ENCODE data around the gene ZNF587. TPM values are rescaled to one million over a fixed set of nuclear protein-coding genes. Genes with fewer than 3 reads are reported as not detected.
A peak's percentile ranks its signal among the peaks of the same experiment; 100 is the strongest.
"Not testable (repeated sequence)": the region's sequence is repeated elsewhere in the genome, so short reads cannot be mapped to it uniquely, and the experiment has no call there.

ZNF587 gene
- 10 to 100 TPM; 22.6 to 28.6 (median 25.3) TPM for total RNA-seq (2021; fragmentation: NEBNext Ultra II Directional; extraction: Animal tissue kit (Norgen Biotek cat#: 25700))
- long read RNA-seq, partial matches to known transcripts: 0 of 2 reads
- long read RNA-seq, other reads (novel, unspliced or antisense): 2 of 2 reads

DNA sequence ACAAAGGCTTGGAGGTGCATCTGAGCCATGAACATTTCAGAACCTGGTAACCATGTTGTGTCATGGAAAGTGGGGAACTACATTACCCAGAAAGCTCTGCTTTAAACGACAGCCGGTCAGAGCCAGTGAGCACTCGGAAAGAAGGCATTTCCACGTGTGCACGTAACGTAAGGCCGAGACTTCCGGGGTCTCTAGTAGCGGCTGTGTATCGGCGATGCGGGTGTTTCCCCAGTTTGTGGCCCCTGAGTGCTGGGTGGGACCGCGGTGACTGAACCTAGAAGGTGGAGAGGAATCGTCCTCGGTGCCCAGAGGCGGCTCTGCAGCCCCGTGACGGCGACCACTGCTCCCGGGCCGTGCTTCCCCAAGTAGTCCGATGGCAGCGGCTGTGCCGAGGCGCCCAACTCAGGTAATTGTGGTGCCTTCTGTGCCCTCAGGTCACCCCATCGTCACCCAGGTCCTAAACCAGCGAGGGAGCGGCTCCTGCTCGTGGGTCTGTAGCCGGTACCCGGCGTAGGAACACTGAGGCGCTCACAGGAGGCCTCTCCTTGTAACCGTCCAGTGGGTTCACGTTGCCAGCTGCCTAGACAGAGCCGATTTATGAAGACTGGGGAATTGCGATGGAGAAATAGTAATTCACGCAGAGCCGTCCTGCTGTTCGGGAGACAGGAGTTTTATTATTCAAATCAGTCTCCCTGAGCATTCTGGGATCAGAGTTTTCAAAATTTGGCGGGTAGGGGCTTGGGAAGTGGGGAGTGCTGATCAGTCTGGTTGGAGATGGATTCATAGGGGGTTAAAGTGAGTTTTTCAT lies at the start of gene ZNF587:
Gene ZNF587 (plus strand): TSS at position 194 of the 808 bp plus-strand sequence. CDS start 180 bp downstream, at position 374.
- not testable (repeated sequence) for H3K27me3 Mint-ChIP-seq (ENCODE audit: insufficient read depth)
- Mint-ChIP-seq H3K9me3 (peaks cover 10% of the 10 kb centered on the region), H3K4me1 (ENCODE audit: low read depth) (peaks cover 21% of the 10 kb centered on the region), H3K4me3 (peak within 1 kb of the TSS; percentile 100), H3K36me3 (ENCODE audit: low read depth) (peaks cover 48% of the 10 kb centered on the region), H3K27ac (peak within 1 kb of the TSS; percentile 89)
- DNase-seq: peak; percentile 75

DNA sequence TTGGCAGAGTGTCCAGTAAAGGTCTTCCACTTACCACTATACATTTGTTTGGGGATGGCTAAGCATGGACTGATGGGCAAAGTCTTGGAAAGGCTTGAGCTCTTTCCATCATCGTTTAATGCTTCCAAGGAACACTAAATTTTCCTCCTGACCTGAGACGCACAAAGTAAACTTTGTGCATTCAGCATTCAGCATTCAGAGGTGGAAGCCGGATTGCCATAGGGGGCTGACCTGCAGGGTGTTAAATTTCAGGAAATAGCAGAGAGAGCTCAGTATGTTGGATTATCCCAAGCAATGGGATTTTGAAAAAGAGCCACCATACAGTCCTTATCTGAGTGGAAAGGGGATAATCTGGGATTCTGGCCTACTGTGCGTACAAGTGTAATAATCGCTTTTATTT lies 49.0 kb upstream of the ZNF587 start:
- H3K9me3 Mint-ChIP-seq: no peaks in the 10 kb centered on the region
- no peak for TF ChIP-seq CTCF (IDR thresholded peaks at IDR 0.05)
- H3K27ac Mint-ChIP-seq: peak overlapping the region; percentile 29; the same call in 1 of the 2 replicates

DNA sequence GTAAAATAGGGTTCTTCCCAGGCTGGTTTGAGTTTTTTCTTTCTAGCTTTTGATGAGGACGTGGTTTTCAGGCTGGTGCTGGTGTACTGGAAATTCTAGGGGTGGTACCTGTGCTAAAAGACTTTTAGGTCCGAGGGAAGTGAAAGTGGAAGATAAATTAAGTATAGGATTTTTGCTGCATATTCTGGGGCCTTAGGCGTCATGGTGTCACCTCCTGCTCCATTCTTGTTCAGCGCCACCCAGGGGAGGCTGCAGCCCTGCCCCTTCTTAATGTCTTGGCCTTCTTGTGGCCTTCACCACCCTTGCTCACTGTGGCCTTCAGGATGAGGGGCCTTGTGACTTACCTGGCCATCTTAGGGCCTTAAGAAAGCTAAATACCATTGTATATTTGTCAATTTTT lies 47.4 kb upstream of the ZNF587 start:
- no peak for DNase-seq
- Mint-ChIP-seq H3K27ac (peak overlapping the region; percentile 65), H3K36me3 (ENCODE audit: low read depth) (peaks cover 13% of the 10 kb centered on the region), H3K4me1 (ENCODE audit: low read depth) (peaks cover 39% of the 10 kb centered on the region), H3K9me3 (no peaks in the 10 kb centered on the region), H3K4me3 (peak overlapping the region; percentile 34; the same call in 1 of the 2 replicates), H3K27me3 (ENCODE audit: insufficient read depth) (no peaks in the 10 kb centered on the region; the same call in 1 of the 2 replicates)
- TF ChIP-seq CTCF (IDR thresholded peaks at IDR 0.05): no peak

More for the DNA sequence above, 49.0 kb upstream of the ZNF587 start:
- Mint-ChIP-seq H3K36me3 (ENCODE audit: low read depth) (peaks cover 12% of the 10 kb centered on the region), H3K27me3 (ENCODE audit: insufficient read depth) (no peaks in the 10 kb centered on the region; the same call in 1 of the 2 replicates), H3K4me1 (ENCODE audit: low read depth) (peaks cover 39% of the 10 kb centered on the region), H3K4me3 (no peak overlapping the region; the same call in 1 of the 2 replicates)
- no peak for DNase-seq

- TF ChIP-seq CTCF (IDR thresholded peaks at IDR 0.05): no peak
- Mint-ChIP-seq H3K36me3 (ENCODE audit: low read depth) (peaks cover 20% of the 10 kb centered on the region), H3K27me3 (ENCODE audit: insufficient read depth) (no peaks in the 10 kb centered on the region; the same call in 1 of the 2 replicates), H3K9me3 (no peaks in the 10 kb centered on the region), H3K27ac (peak overlapping the region; percentile 92), H3K4me3 (peak overlapping the region; percentile 94), H3K4me1 (ENCODE audit: low read depth) (peaks cover 39% of the 10 kb centered on the region)
- no peak for DNase-seq
These were observed 46.4 kb upstream of the ZNF587 start for GRCh38 chr19:57803265-57803593.

DNA sequence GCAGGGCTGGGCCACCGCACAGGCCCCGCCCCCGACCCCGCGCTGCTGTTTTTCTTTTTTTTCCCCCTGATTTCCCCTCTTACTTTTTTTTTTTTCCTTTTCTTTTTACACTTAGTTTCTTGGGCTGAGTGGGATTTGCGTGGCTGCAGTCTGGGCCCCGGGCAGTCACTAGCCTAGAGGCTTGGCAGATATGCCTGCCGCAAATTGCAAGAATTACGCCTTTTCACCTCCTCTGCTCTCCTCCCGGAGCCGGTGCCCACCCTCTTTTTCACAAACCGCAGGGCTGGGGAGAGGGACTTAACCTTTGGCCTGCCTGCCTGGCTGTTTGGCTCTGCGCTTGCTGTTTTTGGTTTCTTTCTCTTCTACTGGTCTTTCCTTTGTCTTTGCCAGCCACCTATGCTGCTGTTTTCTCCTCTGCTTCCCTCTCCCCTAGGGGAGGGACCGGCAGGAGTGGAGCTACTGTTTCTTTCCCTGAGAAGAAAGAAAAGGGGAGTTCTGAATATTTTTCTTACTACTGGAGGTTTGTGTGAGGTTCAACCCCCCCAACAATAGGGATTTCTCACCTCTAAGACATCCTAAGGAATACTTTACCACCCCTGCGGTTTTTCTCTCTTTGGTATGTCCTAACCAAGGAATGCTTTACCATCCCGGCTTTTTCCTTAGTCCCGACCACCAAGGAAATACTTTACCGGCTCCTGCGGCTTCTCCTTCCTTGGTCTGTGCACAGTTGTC lies 45.9 kb upstream of the ZNF587 start:
- peak overlapping the region; percentile 92 for H3K27ac Mint-ChIP-seq
- DNase-seq: peak; percentile 86
- no peaks in the 10 kb centered on the region; the same call in 1 of the 2 replicates for H3K27me3 Mint-ChIP-seq (ENCODE audit: insufficient read depth)
- peaks cover 39% of the 10 kb centered on the region for H3K4me1 Mint-ChIP-seq (ENCODE audit: low read depth)
- no peak for TF ChIP-seq CTCF (IDR thresholded peaks at IDR 0.05)
- H3K9me3 Mint-ChIP-seq: no peaks in the 10 kb centered on the region
- H3K36me3 Mint-ChIP-seq (ENCODE audit: low read depth): peaks cover 20% of the 10 kb centered on the region
- H3K4me3 Mint-ChIP-seq: peak overlapping the region; percentile 94
